ENCODE measurements around the gene C3orf18. TPM values are rescaled to one million over a fixed set of nuclear protein-coding genes. Genes with fewer than 3 reads are reported as not detected.

The C3orf18 gene
- total RNA-seq = 10 to 100 TPM; 16.7 to 17.0 TPM

GRCh38 chr3:50567386-50568167 lies at the start of gene C3orf18:
Gene C3orf18 (minus strand): TSS chr3:50567747. CDS start chr3:50565699, 2,048 bp downstream.
- peak; percentile 98 for DNase-seq
- ChIA-PET CTCF (interaction anchor here (0.7 to 14.6 kb wide), 7 partner anchors 18 to 138 kb away, joined by 3 to 908 read pairs (median 9); partner anchors contain the start of genes CISH, DOCK3 and MAPKAPK3), POLR2A (interaction anchor here (1.2 to 14.0 kb wide), 3 partner anchors 23 to 217 kb away, joined by 3 to 1013 read pairs (median 510); partner anchors contain the start of genes CISH, CYB561D2, MAPKAPK3 and NPRL2)
- no peaks in the 10 kb centered on the region for H3K9me3 Mint-ChIP-seq
- peak within 1 kb of the TSS; percentile 95 for H3K27ac Mint-ChIP-seq
- intact Hi-C loops (cut with micrococcal nuclease) = loop anchor here (5.0 kb wide), 1 partner anchor 210 kb away; the partner anchor contains the start of gene TMEM115
- H3K4me1 Mint-ChIP-seq (ENCODE audit: low read depth) = peaks cover 42% of the 10 kb centered on the region
- no peaks in the 10 kb centered on the region for H3K27me3 Mint-ChIP-seq
- H3K36me3 Mint-ChIP-seq = peaks cover 37% of the 10 kb centered on the region
- H3K4me3 Mint-ChIP-seq = peak within 1 kb of the TSS; percentile 99

GRCh38 chr3:50616770-50617095 lies 49.2 kb upstream of the C3orf18 start:
- H3K36me3 Mint-ChIP-seq = peaks cover 72% of the 10 kb centered on the region
- H3K9me3 Mint-ChIP-seq = no peaks in the 10 kb centered on the region

GRCh38 chr3:50616003-50616769 lies 48.6 kb upstream of the C3orf18 start:
- H3K27me3 Mint-ChIP-seq = peaks cover 6% of the 10 kb centered on the region
- ChIA-PET CTCF (interaction anchor here (0.5 to 20.7 kb wide), 42 partner anchors 8 to 885 kb away, joined by 3 to 908 read pairs (median 6); partner anchors contain the start of genes C3orf18, DOCK3, HEMK1 and MANF), POLR2A (interaction anchor here (0.8 to 24.8 kb wide), 9 partner anchors 12 to 769 kb away, joined by 3 to 1013 read pairs (median 12); partner anchors contain the start of genes C3orf18, HEMK1 and MANF)
- peaks cover 75% of the 10 kb centered on the region for H3K36me3 Mint-ChIP-seq
- DNase-seq = peak; percentile 91
- peaks cover 60% of the 10 kb centered on the region for H3K4me1 Mint-ChIP-seq (ENCODE audit: low read depth)
- peak overlapping the region; percentile 78 for H3K4me3 Mint-ChIP-seq
- H3K27ac Mint-ChIP-seq = peak overlapping the region; percentile 92
- intact Hi-C loops (cut with micrococcal nuclease) = loop anchor here (1.0 to 5.0 kb wide), 6 partner anchors 36 to 1056 kb away; partner anchors contain the start of genes MANF and TEX264
- no peaks in the 10 kb centered on the region for H3K9me3 Mint-ChIP-seq

More at GRCh38 chr3:50616770-50617095, 49.2 kb upstream of the C3orf18 start:
- ChIA-PET POLR2A (interaction anchor here (0.8 to 24.8 kb wide), 8 partner anchors 12 to 769 kb away, joined by 3 to 1013 read pairs (median 12); partner anchors contain the start of genes C3orf18, HEMK1 and MANF), CTCF (interaction anchor here (0.9 to 20.7 kb wide), 30 partner anchors 7 to 885 kb away, joined by 3 to 908 read pairs (median 10); partner anchors contain the start of genes C3orf18, DOCK3, HEMK1 and NPRL2)
- Mint-ChIP-seq H3K27me3 (peaks cover 6% of the 10 kb centered on the region), H3K27ac (peak overlapping the region; percentile 92), H3K4me1 (ENCODE audit: low read depth) (peaks cover 63% of the 10 kb centered on the region), H3K4me3 (peak overlapping the region; percentile 78)
- intact Hi-C loops (cut with micrococcal nuclease) = loop anchor here (1.0 to 5.0 kb wide), 6 partner anchors 36 to 1056 kb away; partner anchors contain the start of genes MANF and TEX264
- DNase-seq = peak; percentile 98

- DNase-seq = no peak
- Mint-ChIP-seq H3K27me3 (peaks cover 6% of the 10 kb centered on the region), H3K27ac (peak overlapping the region; percentile 92), H3K4me1 (ENCODE audit: low read depth) (peaks cover 50% of the 10 kb centered on the region), H3K9me3 (no peaks in the 10 kb centered on the region), H3K4me3 (peak overlapping the region; percentile 78), H3K36me3 (peaks cover 78% of the 10 kb centered on the region)
- ChIA-PET POLR2A (interaction anchor here (1.0 to 24.8 kb wide), 5 partner anchors 15 to 42 kb away, joined by 3 to 1013 read pairs (median 283); partner anchors contain the start of genes C3orf18 and HEMK1), CTCF (interaction anchor here (1.0 to 20.7 kb wide), 23 partner anchors 9 to 884 kb away, joined by 3 to 908 read pairs (median 15); partner anchors contain the start of genes C3orf18, DOCK3, HEMK1 and MANF)
- intact Hi-C loops (cut with micrococcal nuclease) = loop anchor here (2.0 to 5.0 kb wide), 4 partner anchors 178 to 1057 kb away; partner anchors contain the start of gene TEX264
Observed at GRCh38 chr3:50615190-50615589, 47.6 kb upstream of the C3orf18 start.

- ChIA-PET POLR2A (interaction anchor here (0.7 to 24.8 kb wide), 8 partner anchors 13 to 182 kb away, joined by 3 to 1013 read pairs (median 4); partner anchors contain the start of genes C3orf18, DOCK3 and HEMK1), CTCF (interaction anchor here (0.6 to 20.7 kb wide), 13 partner anchors 11 to 873 kb away, joined by 3 to 908 read pairs (median 11); partner anchors contain the start of genes C3orf18 and HEMK1)
- Mint-ChIP-seq H3K9me3 (no peaks in the 10 kb centered on the region), H3K27me3 (peaks cover 6% of the 10 kb centered on the region), H3K36me3 (peaks cover 83% of the 10 kb centered on the region), H3K4me1 (ENCODE audit: low read depth) (peaks cover 37% of the 10 kb centered on the region), H3K4me3 (peak overlapping the region; percentile 98), H3K27ac (peak overlapping the region; percentile 100)
- intact Hi-C loops (cut with micrococcal nuclease) = loop anchor here (1.0 to 5.0 kb wide), 4 partner anchors 12 to 261 kb away; partner anchors contain the start of genes CYB561D2 and NPRL2
- DNase-seq = peak; percentile 16
Observed at GRCh38 chr3:50612970-50613846, 45.7 kb upstream of the C3orf18 start.

- H3K4me3 Mint-ChIP-seq = peak overlapping the region; percentile 98
- peaks cover 37% of the 10 kb centered on the region for H3K4me1 Mint-ChIP-seq (ENCODE audit: low read depth)
- peaks cover 85% of the 10 kb centered on the region for H3K36me3 Mint-ChIP-seq
- CTCF ChIA-PET = interaction anchor here (0.7 to 20.7 kb wide), 13 partner anchors 11 to 777 kb away, joined by 3 to 908 read pairs (median 7); partner anchors contain the start of genes C3orf18 and HEMK1
- POLR2A ChIA-PET = interaction anchor here (0.6 to 24.8 kb wide), 9 partner anchors 11 to 773 kb away, joined by 3 to 1013 read pairs (median 3); partner anchors contain the start of genes C3orf18, HEMK1 and MANF
- no peaks in the 10 kb centered on the region for H3K9me3 Mint-ChIP-seq
- peaks cover 6% of the 10 kb centered on the region for H3K27me3 Mint-ChIP-seq
- DNase-seq = no peak
- H3K27ac Mint-ChIP-seq = peak overlapping the region; percentile 100
- intact Hi-C loops (cut with micrococcal nuclease) = loop anchor here (1.0 to 5.0 kb wide), 4 partner anchors 11 to 260 kb away; partner anchors contain the start of genes CYB561D2 and NPRL2
Observed at GRCh38 chr3:50612234-50612882, 44.8 kb upstream of the C3orf18 start.

GRCh38 chr3:50611464-50612233 lies 44.1 kb upstream of the C3orf18 start, which contains the start of gene CISH:
Gene CISH (minus strand): TSS chr3:50611774. CDS start chr3:50611650, 124 bp downstream.
- H3K4me3 Mint-ChIP-seq = peak within 1 kb of the TSS; percentile 98
- DNase-seq = peak; percentile 99
- intact Hi-C loops (cut with micrococcal nuclease) = loop anchor here (1.0 to 5.0 kb wide), 4 partner anchors 10 to 259 kb away; partner anchors contain the start of genes CYB561D2 and NPRL2
- no peaks in the 10 kb centered on the region for H3K9me3 Mint-ChIP-seq
- H3K27me3 Mint-ChIP-seq = peaks cover 6% of the 10 kb centered on the region
- peaks cover 92% of the 10 kb centered on the region for H3K36me3 Mint-ChIP-seq
- POLR2A ChIA-PET = interaction anchor here (0.6 to 24.8 kb wide), 9 partner anchors 11 to 774 kb away, joined by 3 to 1013 read pairs (median 4); partner anchors contain the start of genes C3orf18, HEMK1 and MANF
- H3K27ac Mint-ChIP-seq = peak within 1 kb of the TSS; percentile 100
- peaks cover 39% of the 10 kb centered on the region for H3K4me1 Mint-ChIP-seq (ENCODE audit: low read depth)
- CTCF ChIA-PET = interaction anchor here (0.7 to 20.7 kb wide), 10 partner anchors 9 to 778 kb away, joined by 3 to 908 read pairs (median 6); partner anchors contain the start of genes C3orf18 and HEMK1

- H3K4me1 Mint-ChIP-seq (ENCODE audit: low read depth) = peaks cover 37% of the 10 kb centered on the region
- DNase-seq = no peak
- peaks cover 93% of the 10 kb centered on the region for H3K36me3 Mint-ChIP-seq
- H3K27me3 Mint-ChIP-seq = peaks cover 6% of the 10 kb centered on the region
- intact Hi-C loops (cut with micrococcal nuclease) = loop anchor here (5.0 kb wide), 2 partner anchors 159 to 259 kb away; partner anchors contain the start of genes CYB561D2 and NPRL2
- peak overlapping the region; percentile 98 for H3K4me3 Mint-ChIP-seq
- H3K9me3 Mint-ChIP-seq = no peaks in the 10 kb centered on the region
- CTCF ChIA-PET = interaction anchor here (0.9 to 20.7 kb wide), 8 partner anchors 9 to 69 kb away, joined by 4 to 908 read pairs (median 8); partner anchors contain the start of genes C3orf18 and HEMK1
- POLR2A ChIA-PET = interaction anchor here (0.6 to 24.8 kb wide), 7 partner anchors 10 to 774 kb away, joined by 3 to 1013 read pairs (median 9); partner anchors contain the start of genes C3orf18, HEMK1, MANF and RASSF1
- H3K27ac Mint-ChIP-seq = peak overlapping the region; percentile 100
Observed at GRCh38 chr3:50610992-50611463, 43.5 kb upstream of the C3orf18 start.

Data from activated CD4-positive, alpha-beta memory T cell treated with anti-CD3 and anti-CD28 coated beads for 36 hours (primary cell).